NCI-H2029 (cell line): ENCODE results near the gene NINL.
A peak's percentile ranks its signal among the peaks of the same experiment; 100 is the strongest.

Source experiments
- DNase-seq: peaks from one replicate; lab custom pipeline; 2025; lab: John Stamatoyannopoulos, UW

NINL gene

GRCh38 chr20:25464501-25465242, 120.7 kb downstream of the NINL start:
- no peak for DNase-seq

DNA sequence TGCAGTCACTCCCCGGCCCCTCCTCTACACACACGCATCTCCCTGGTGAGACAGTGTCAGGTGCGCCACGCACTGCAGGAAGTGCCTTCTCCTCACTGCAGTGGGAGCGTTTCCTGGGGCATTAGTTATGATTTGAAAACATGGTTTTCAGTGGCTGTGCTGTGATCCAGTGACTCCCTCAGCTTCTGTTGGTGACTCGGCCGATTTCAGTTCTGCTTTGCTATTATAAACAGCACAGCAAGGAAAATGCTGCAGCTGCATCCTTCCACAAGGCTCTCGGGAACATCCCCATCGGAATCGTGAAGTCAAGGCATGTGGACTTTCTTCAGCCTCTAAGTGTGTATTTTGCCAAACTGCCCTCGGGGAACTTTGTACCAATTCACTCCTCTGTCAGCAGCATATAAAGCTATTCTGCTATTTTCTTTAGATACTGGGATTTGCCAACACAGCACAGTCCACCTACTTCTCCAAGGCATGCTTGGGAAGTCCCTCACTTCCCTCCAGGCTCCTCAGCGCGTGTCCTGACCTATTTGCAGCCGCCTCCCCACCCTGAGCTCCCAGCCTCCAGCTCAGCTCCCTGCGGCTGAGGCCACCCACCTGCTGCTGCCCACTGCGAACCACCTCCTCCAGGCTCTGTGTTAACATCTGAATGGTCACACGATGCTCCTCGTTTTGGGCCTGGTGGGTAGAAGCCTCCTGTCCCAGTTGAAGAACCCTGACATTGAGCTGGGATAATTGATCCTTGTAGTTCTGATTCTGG, 123.4 kb downstream of the NINL start:
- no peak for DNase-seq

GRCh38 chr20:25461281-25461650, 124.1 kb downstream of the NINL start:
- DNase-seq = no peak

DNA sequence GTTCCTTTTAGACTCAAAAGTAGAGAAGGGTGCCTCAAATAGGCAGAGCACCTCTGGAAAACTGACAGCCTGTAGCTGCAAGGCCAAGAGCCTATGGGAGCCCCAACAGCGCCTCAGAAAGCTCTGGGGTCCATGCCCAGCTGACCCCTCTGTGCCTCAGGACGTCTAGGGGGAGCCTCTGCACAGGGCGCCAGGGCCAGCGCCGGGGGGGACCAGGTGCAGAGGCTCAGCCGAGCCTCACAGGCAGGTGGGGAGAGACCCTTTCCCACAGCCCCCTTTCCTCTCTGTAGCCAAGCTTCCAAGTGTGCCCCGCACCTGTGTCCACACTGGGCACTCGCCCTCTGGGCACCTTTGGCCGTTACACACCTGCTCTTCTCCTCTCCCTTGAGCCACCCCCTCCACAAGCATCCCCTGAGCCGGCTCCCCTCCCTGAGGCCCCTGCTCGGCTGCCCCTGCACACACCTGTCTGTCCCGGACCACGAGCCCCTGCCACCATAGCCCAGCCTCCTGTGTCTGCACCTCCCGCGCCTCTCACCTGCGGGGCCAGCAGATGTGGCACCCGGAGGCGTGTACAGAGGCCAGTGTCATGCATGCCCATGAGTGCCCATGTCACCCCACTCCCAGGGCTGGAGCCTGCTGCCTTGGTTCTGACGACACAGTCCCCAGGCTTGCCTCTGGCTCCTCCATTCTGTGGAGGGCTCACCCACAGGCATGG, 124.6 kb downstream of the NINL start:
- DNase-seq = no peak

DNA sequence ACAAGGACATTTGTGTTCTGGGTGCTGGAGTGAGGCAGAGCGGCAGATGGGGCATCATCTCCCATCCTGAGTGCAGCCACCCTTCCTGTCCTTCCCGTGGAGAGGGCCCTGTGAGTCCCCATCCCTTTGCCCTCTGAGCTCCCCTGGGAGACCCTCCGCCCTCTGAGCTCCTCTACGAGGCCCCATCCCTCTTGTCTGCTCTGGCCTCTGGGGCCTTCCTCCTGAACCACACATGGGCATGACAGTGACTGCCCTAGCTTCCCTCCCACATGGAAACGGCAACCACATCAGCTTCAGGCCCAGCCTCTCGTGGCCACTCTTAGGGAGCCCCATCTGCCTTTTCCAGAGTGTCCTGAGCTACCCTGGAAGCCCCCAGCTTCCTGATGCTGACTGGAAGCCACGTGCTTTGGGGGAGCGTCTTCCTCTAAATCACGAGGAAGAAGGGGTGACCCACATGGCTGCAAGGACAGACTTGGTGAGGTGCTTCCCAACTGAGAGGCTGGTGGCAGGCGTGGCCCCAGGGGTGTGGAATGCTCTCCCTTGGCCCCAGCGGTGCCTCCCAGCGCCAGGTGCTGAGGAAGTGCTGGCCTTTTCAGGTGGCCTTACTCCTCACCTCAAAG, 125.3 kb downstream of the NINL start:
- DNase-seq = no peak

DNA sequence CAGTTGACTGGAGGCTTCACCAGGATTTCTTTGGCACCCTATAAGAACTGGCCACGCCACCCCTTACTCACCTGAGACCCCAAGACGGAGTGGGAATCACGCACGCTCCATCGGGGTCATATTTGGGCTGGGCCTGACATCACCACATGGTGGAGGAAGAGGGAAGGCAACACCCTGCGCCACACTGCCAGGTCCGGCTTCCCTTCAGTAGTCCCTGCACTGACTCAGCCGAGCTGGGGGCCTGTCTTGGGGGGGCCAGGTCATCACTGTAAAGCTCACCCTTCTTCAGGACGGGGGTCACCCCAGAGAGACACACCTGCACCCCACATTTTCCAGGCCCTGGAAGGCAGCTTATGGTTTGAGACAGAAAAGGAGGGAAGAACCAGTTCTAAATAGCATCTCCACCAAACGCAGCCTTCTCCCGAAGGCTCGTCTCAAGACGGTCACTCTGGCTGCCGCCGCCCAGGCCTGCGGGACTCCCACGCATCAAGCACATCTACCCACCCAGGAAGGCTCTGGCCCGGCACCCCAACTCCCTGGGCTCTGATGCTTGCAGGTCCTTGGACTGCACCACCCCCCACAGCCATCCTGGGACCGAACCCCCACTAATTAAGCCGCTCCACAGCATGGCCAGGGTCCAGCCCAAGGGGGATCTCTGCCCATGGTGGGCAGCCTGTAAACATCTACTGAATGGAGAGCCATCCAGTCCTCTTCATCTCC, 126.1 kb downstream of the NINL start:
- no peak for DNase-seq

- no peak for DNase-seq
These were observed 127.2 kb downstream of the NINL start for GRCh38 chr20:25457886-25458680.

- no peak for DNase-seq
These were observed 131.0 kb downstream of the NINL start for GRCh38 chr20:25454153-25454900.

DNA sequence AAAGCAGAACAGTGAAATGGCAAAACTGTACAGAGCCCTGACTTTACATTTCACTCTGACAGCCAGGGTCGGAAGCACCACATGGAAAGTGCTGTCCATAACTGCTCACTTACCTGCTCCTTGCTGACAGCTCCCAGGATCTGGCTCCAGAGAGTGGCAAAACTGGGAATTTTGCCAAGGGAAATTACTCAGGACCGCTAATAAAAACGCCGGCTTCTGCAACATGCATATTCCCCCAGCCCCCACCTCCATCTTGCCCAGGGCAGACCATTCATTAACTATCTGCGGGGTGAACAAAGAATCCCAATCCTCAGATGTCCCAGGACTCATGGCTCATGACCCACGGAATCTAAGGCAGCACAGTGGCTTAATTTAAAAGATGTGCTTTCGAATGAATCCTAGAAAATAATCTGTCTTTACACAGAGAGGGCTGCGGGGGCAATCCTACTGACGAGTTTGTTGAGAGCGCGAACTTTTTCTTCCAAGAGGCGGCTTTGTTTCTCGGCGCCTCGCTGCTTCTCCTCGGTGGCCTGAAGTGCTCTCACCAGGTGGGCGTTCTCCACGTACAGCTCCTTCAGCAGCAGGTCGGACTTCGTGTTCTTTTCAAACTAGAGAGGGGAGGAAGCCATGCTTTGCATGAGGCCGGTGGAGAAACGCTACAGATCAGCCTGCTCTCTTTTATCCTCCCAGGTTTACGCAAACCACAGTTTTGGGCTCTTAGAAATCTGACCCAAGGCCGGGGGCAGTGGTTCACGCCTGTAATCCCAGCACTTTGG, 132.1 kb downstream of the NINL start:
- peak; percentile 5 for DNase-seq

GRCh38 chr20:25452333-25452732, 133.0 kb downstream of the NINL start:
- DNase-seq = no peak

- DNase-seq = no peak
These were observed 137.7 kb downstream of the NINL start for GRCh38 chr20:25447671-25448070.

DNA sequence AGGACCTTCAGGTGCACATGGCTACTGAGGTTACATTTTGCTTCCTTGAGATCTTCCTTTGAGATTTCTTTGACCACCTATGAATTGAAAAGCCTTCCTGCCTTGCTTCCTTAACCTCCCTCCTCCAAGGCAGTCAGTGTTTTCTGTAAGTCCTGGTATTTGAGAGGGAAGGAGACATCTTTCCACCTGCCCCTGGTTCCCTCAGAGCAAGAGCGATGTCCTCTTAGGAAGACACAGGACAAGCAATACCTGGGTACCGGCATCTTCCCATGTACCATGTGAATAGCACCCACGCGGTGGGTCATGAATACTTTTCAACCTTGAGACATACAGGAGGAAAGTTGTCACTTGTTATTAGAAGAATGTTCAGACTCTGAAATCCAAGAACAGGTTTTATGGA, 140.8 kb downstream of the NINL start:
- DNase-seq = no peak

DNA sequence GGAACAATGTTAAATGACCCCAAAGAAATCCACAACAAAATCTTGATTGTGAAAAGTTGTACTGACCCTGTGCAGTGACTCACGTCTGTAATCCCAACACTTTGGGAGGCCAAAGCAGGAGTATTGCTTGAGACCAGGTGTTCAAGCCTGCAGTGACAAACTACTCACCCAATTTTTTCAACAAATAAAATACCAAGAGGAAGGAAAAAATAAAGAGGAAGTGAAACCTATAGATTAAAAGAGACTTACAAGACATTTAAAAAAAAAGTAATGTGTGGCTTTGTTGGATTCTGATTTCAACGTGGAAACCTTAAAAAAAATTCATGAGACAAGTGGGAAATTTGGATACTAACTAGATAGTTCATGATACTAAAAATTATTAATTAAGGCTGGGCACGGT, 146.0 kb downstream of the NINL start:
- no peak for DNase-seq

DNA sequence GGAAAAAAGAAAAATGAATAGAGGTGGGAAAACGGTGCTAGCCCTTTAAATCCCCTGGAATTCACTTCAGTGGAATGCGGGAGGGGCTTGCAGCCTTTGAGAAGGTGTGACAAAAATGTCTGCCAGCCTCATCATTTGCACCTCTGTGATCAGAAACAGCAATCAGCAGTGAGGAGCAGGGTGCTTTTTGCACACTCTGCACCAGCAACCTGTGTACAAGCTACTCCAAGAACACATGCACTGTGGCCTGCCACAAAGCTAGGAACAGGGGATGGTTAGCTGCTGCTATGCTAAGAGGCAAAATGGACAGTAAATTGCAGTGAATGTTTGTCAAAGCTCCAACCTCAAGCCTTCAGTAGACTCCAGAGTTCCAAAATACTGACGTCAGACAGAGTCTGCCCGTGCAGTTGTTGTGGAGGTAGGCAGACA, 148.2 kb downstream of the NINL start:
- no peak for DNase-seq

GRCh38 chr20:25424536-25424935, 160.8 kb downstream of the NINL start:
- no peak for DNase-seq

DNA sequence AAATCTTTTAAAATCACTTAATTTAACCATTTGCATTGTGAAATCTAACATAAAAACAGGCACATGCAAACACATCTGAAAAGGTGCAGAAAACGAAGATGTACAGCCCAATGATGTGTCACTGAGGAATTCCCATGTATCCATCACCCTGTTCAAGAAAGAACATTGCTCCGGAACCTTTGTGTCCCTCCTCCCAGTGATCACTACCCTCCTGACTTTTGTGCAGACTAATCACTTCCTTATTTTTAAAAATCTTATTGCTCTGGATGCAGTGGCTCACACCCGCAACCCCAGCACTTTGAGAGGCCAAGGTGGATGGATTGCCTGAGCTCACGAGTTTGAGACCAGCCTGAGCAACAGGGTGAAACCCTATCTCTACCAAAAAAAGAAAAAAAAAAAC, 163.3 kb downstream of the NINL start:
- DNase-seq = no peak

GRCh38 chr20:25421102-25421501, 164.2 kb downstream of the NINL start:
- no peak for DNase-seq

DNA sequence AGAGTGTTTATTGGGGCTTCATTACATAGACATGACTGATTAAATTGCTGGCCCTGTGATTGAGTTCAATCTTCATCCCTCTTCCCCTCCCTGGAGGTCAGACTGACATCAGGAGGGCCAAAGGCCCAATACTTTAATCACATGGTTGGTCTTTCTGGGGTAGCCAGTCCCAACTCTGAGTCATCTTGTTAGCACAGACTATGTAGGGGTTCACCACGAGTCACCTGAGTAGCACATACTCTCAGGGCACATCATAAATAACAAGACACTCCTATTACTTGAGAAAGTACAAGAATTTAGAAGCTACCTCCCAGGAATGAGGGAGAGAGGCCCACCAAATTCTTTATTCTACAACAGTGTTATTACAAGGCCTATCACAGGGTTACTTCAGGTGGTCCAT, 166.6 kb downstream of the NINL start:
- no peak for DNase-seq

DNA sequence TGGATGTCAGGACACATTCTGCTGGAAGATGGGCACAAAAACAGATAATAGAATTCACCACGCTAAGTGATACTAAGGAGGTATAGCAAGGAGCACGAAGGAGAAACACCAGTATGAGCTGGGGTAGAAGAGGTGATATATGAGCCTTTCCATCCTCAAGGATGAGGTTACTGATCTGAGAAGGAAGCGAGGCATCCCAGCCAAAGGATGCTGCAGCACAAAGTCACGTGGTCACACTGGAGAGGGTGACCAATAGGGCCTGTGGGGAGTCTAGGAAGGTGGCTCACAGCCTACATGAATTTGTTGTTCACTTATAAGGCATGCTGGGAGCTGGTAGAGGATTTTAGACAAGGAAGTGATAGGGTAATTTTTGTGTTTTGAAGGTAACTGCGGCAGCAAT, 176.4 kb downstream of the NINL start:
- no peak for DNase-seq

DNA sequence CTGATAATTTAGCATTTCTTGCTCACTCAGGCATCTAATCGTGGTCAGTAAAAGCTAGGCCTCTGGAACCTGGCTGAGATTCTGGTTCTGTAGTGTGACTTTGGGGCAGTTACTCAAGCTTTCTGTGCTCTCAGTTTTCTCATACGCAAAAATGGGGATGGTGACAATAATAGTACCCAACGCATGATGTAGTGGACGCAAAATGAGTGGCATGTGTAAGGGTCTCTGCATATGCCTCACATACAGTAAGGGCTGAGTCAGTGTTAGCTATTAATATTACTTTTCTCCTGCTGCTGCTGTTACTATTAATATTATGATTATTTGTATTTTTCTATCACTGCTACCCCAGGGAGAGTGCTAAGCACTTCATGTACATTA, 177.2 kb downstream of the NINL start:
- no peak for DNase-seq
